ENCODE data around the gene LINGO3.
"Not testable (repeated sequence)": the region's sequence is repeated elsewhere in the genome, so short reads cannot be mapped to it uniquely, and the experiment has no call there.

The LINGO3 gene

GRCh38 chr19:2308114-2308556, at the start of gene LINGO3:
Gene LINGO3, minus strand, starts transcription at chr19:2308154. Its CDS starts 16,378 bp downstream, at chr19:2291776.
- DNase-seq (ENCODE audit: low read depth, low spot score): no peak

DNA sequence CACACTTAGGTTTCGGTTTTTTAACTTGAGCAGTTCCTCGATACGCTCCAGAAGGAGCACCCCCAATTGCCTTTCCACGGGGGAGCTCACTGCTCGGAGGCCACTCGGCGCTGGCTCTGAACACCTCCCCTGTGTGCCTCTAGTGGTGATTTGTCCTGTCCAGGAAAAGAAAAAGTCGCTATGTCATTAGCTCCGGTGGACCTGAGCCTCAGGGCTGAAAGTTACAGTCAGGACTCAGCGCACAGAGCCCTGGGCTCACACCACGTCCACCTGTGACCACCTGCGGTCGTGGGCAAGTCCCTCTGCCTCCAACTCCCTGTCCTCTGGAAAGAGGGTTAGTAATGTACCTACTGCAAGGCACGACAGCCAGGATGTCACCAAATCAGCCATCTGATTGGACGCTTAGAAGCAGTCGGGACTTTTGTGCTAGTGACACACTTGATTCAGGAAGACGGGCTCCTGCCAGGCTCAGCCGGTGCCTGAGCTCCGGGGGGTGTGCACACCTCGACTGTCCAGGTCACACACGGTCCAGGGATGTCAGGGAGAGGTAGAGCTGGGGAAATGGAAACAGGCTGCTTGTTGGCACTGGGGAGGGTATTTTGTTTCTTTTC, 48.2 kb upstream of the LINGO3 start:
- no peak for DNase-seq (ENCODE audit: low read depth, low spot score)

DNA sequence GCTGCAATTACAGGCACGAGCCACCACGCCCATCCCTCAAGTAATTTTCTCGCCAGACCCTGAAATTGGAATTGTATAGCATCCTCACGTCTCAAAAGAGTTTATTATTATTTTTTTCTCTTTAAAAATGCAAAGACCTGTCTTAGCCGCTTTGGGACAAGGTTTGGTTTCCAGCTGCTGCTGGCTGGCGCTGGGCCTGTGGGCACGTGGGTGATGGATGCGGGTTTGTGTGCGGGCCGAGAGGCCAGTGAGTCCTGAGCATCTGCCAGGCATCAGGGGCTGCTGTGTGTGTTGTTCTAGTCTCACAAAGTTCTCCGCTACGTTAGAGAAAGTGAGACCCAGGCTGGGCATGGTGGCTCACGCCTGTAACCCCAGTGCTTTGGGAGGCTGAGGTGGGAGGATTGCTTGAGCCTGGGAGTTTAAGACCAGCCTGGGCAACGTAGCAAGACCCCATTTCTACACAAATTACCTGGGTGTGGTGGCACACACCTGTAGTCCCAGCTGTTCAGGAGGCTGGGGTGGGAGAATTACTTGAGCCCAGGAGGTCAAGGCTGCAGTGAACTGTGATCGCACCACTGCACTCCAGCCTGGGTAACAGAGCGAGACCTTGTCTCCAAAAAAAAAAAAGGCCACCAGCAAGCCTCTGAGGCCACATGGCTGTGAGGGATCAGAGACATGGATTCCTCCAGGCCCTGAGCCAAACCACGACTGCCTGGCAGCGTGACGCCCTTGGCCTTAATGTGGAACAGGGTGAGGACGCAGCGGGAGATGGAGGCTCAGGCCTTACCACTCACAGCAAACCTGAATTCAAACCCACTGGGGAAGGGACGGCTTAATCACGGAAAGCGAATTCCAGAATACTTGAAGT, 47.4 kb upstream of the LINGO3 start:
- DNase-seq (ENCODE audit: low read depth, low spot score): no peak

DNA sequence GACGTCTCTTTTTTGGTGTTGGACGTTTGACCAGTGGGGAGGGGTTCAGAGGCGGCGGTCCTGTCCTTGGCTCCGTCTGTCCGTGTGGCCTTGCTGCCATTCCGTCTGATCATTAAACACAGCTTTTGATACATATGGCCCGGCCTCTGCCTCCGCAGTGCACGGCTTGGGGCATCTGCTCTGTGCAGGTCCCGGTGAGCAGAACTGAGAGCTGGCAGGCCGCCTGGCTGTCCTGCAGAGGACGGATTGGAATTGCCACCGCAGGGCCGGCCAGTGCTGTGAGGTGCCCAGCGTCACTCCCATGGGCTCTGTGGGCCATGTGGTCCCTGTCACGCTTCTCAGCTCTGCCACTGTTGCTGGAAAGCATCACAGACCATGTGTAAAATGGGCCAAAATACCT, 46.7 kb upstream of the LINGO3 start:
- no peak for DNase-seq (ENCODE audit: low read depth, low spot score)

GRCh38 chr19:2353887-2354592, 46.1 kb upstream of the LINGO3 start:
- no peak for DNase-seq (ENCODE audit: low read depth, low spot score)

- DNase-seq (ENCODE audit: low read depth, low spot score): no peak
These were observed 45.4 kb upstream of the LINGO3 start for GRCh38 chr19:2353159-2353886.

- no peak for DNase-seq (ENCODE audit: low read depth, low spot score)
These were observed 44.2 kb upstream of the LINGO3 start for GRCh38 chr19:2352121-2352520.

DNA sequence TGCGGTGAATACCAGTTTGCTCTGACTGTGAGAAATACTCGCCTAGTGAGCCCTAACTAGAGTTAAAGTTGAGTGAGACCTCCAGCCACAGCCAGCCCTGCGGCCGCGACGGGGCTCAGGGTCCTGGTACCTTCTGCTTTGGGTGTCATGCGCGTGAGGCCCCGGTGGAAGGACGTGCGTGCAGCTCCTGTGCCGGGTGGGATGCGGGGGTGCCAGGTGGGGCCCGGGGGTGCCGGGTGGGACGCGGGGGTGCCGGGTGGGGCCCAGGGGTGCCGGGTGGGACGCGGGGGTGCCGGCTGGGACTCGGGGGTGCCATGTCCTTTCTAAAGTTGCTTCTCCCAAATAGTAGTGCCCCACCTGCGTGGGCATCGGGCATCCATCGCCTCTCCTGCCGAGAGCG, 43.6 kb upstream of the LINGO3 start:
- no peak for DNase-seq (ENCODE audit: low read depth, low spot score)

GRCh38 chr19:2350656-2351055, 42.7 kb upstream of the LINGO3 start:
- no peak for DNase-seq (ENCODE audit: low read depth, low spot score)

- not testable (repeated sequence) for DNase-seq (ENCODE audit: low read depth, low spot score)
These were observed 41.9 kb upstream of the LINGO3 start for GRCh38 chr19:2349818-2350217.

- DNase-seq (ENCODE audit: low read depth, low spot score): no peak
These were observed 38.1 kb upstream of the LINGO3 start for GRCh38 chr19:2345794-2346663.

GRCh38 chr19:2345076-2345475, 37.1 kb upstream of the LINGO3 start:
- DNase-seq (ENCODE audit: low read depth, low spot score): no peak

- DNase-seq (ENCODE audit: low read depth, low spot score): no peak
These were observed 36.5 kb upstream of the LINGO3 start for GRCh38 chr19:2344381-2344870.

DNA sequence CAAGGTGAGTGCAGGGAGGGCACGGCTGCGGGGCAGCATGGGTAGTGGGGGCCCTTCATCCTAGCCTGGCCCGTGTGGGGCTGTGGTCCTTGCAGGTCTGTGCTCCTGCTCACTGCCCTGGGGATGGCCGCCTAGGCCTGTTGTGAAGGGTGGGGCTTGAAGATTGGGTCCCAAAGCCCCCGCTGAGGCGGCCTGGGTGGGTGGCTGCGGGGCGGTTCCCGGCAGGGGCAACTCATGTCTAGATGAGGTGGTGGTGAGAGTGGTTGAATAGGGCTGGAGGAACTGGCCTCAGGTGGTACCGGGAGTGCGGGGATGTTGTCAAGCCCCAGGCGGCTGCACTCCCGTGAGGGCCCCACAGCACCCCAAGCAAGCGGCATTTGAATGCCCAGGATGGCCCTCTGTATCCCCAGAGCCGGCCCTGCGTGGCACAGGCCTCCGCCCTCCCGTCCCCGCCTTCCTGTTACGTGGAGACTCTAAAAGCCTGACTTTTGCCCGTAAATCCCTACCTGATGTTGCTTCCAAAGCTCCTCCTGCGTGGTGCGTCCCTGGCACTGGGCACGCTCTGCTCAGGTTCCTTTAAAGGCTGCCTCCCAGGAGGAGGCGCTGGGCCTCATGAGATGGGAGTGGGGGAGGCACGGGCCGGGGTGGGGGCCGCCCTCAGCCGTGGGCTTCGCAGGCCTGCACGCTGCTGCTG, 35.5 kb upstream of the LINGO3 start:
- DNase-seq (ENCODE audit: low read depth, low spot score): no peak

DNA sequence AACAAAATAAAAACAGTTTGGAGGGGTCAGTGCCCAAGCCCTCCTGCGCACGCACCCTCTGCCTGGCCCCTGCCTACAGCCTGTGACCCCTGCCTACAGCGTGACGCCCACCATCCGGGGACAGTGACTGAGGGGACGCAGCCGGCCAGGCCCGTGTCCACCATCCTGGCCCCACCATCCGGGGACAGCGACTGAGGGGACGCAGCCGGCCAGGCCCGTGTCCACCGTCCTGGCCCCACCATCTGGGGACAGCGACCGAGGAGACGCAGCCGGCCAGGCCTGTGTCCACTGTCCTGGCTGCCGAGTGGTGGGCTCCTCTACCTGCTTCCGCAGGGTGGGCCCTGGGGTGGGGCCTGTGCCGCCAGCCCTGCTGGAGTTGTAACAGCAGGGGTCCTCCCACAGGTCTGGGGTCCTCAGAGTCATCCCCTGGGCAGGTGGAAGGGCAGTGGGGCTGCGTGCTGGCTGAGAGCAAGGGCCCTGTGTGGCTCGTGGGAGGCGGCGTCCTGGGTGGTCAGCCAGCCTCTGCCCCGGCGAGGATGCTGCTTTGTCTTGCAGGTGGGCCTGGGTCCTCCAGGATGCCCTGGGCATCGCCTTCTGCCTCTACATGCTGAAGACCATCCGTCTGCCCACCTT, 34.8 kb upstream of the LINGO3 start:
- DNase-seq (ENCODE audit: low read depth, low spot score): no peak

GRCh38 chr19:2341982-2342381, 34.0 kb upstream of the LINGO3 start:
- no peak for DNase-seq (ENCODE audit: low read depth, low spot score)

DNA sequence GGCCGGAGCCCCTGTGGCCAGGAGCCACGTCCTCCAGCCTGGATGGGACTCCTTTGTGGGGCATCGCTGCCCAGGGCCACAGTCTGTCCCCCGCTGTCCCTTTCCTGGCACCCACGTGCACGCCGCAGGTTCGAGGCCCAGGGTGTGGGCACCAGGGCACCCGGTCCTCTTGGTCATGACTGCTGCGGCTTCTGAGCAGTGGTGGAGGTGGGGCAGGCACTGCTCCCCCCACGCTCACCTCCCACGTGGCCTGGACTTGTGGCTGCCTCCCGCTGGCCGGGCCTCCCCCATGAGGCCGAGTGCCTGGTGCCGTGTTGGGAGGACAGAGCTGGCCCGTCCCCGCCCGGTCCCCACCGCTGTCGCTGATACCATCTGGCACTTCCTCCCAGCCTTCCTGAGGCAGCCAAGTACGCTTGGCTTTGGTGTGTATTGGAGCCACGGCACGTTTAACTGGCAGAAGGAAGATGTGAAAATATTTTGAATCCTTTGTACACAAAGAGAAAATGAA, 33.3 kb upstream of the LINGO3 start:
- DNase-seq (ENCODE audit: low read depth, low spot score): no peak

DNA sequence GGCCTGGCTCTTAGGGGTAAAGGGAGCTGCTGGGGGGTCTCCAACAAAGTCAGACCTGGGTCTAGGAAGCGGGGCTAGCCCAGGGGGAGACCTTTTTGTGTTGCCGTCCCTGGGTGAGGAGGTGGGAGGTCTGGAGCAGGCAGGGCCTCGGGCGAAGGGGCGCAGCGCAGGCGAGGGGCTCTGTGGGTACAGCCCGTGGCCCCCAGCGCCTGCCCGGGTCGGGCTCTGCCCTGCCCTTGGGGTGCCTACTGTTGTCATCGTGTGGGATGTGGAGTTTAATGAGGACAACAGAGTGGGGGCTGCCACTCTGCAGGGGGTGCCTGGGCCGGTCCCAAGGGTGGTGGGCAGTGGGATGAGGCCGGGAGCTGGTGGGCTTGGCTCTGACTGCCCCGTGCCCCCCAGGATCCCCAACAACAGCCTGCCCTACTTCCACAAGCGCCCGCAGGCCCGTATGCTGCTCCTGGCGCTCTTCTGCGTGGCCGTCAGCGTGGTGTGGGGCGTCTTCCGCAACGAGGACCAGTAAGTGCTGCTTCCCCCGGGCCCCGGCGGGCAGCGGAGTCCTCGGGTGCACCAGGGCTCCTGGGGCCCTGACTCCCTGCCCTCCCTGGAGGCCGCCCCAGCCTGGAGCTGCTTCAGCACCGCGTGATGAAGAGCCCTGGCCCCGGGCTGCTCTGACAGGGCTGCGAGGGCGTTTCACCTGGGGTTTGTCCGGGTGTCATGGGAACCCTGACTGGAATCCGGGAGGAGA, 32.7 kb upstream of the LINGO3 start:
- no peak for DNase-seq (ENCODE audit: low read depth, low spot score)

All from brain pericyte (primary cell).